HepG2 (cell line): ENCODE data around the gene WDR47. TPM values are rescaled to one million over a fixed set of nuclear protein-coding genes. Genes with fewer than 3 reads are reported as not detected.

Experiments
- CBX2 ChIP-seq, 2 experiments: fragments of 200-600 bp in 1 of 2; sonication (generic); formaldehyde crosslinking in 1 of 2; IDR thresholded peaks; 2 replicates each; pipeline versions ENCODE4 v1.7.0 to v1.8.1; 2018 to 2022; ENCODE audit warnings: low read depth in 2 of 2, low read length in 1 of 2, mild to moderate bottlenecking in 1 of 2, missing genetic modification reagents in 1 of 2
- JUN ChIP-seq: sonication (generic); formaldehyde crosslinking; IDR thresholded peaks from 2 replicates; pipeline ENCODE4 v1.4.0; 2020; ENCODE audit warnings: mild to moderate bottlenecking, missing genetic modification reagents
- KLF15 ChIP-seq: sonication (generic); formaldehyde crosslinking; IDR thresholded peaks from 2 replicates; pipeline ENCODE4 v1.8.1; 2023; ENCODE audit warnings: borderline replicate concordance, mild to moderate bottlenecking, inconsistent platforms, missing genetic modification reagents, mixed read lengths
- NFATC3 ChIP-seq: sonication (generic); formaldehyde crosslinking; IDR thresholded peaks from 2 replicates; pipeline ENCODE4 v1.5.1; 2020; ENCODE audit warnings: mild to moderate bottlenecking, missing genetic modification reagents
- SAFB2 ChIP-seq: sonication (generic); formaldehyde crosslinking; IDR thresholded peaks from 2 replicates; pipeline ENCODE4 v1.5.1; 2020; ENCODE audit warnings: missing genetic modification reagents, low read depth, mild to moderate bottlenecking, borderline replicate concordance
- SRSF1 ChIP-seq: fragments of 200-400 bp; formaldehyde crosslinking; optimal IDR thresholded peaks from 2 replicates; pipeline ENCODE3; 2017; ENCODE audit warnings: mild to moderate bottlenecking, low read depth, low read length, moderate library complexity
- TCF7L2 ChIP-seq: IDR thresholded peaks from 2 replicates; pipeline ENCODE4 v1.6.1; 2011; ENCODE audit warnings: mild to moderate bottlenecking, low read depth, low read length, moderate library complexity
- ZFP37 ChIP-seq: sonication (generic); formaldehyde crosslinking; IDR thresholded peaks from 2 replicates; pipeline ENCODE4 v1.4.0; 2020; ENCODE audit warnings: missing genetic modification reagents, borderline replicate concordance
- ZNF644 ChIP-seq: IDR thresholded peaks from 2 replicates; pipeline ENCODE4 v1.6.1; 2016; ENCODE audit warnings: low read depth
- polyA plus RNA-seq, 8 experiments: library from polyadenylated mRNA; depleted of rRNA in 3 of 8; stranded (reverse) in 7 of 8; unstranded in 1 of 8; fragments of >200 nt; fragmentation: Illumina TruSeq in 4 of 8; extraction: Trizol in 4 of 8; gene quantifications; 2 replicates each; pipeline versions ENCODE4 v1.2.1 to v1.2.3, GENCODE V29; 2011 to 2016; ENCODE audit warnings: low read depth in 4 of 8, missing spikeins in 1 of 8, mixed read lengths in 1 of 8; ENCODE audit not compliant: insufficient read depth in 1 of 8
- total RNA-seq, 5 experiments: library from RNA; depleted of rRNA; stranded (reverse); fragments of >200 nt; fragmentation: Illumina TruSeq; extraction: Trizol; gene quantifications; 2 replicates each; pipeline ENCODE4 v1.2.3, GENCODE V29; 2016; ENCODE audit warnings: low read depth in 1 of 5
- TF ChIP-seq, protein P1 (sequence below): sonication (generic); formaldehyde crosslinking; IDR thresholded peaks from 2 replicates; pipeline ENCODE4 v1.5.0; 2020; ENCODE audit warnings: mild to moderate bottlenecking, missing genetic modification reagents
- TF ChIP-seq, protein P2 (sequence below): sonication (generic); formaldehyde crosslinking; IDR thresholded peaks from 2 replicates; pipeline ENCODE4 v1.4.0; 2020; ENCODE audit warnings: mild to moderate bottlenecking, missing genetic modification reagents
- TF ChIP-seq, protein P3 (sequence below): fragments of 450-650 bp; IDR thresholded peaks from 2 replicates; pipeline ENCODE4 v1.6.1; 2017
- TF ChIP-seq, protein P4 (sequence below): sonication (generic); formaldehyde crosslinking; IDR thresholded peaks from 2 replicates; pipeline ENCODE4 v1.5.1; 2020; ENCODE audit warnings: mild to moderate bottlenecking, missing genetic modification reagents
- TF ChIP-seq, protein P5 (sequence below): sonication (generic); formaldehyde crosslinking; IDR thresholded peaks from 2 replicates; pipeline ENCODE4 v1.4.0; 2020; ENCODE audit warnings: low read depth, mild to moderate bottlenecking, missing genetic modification reagents
- TF ChIP-seq, protein P6 (sequence below): sonication (generic); formaldehyde crosslinking; IDR thresholded peaks from 2 replicates; pipeline ENCODE4 v1.5.1; 2020; ENCODE audit warnings: missing genetic modification reagents, mild to moderate bottlenecking, borderline replicate concordance

The WDR47 gene
- total and polyA plus RNA-seq, 2 of the 13 experiments (the other 11 are each of a cell fraction or from before 2014, with no cell fraction given) = 4.3 to 5.9 TPM

DNA sequence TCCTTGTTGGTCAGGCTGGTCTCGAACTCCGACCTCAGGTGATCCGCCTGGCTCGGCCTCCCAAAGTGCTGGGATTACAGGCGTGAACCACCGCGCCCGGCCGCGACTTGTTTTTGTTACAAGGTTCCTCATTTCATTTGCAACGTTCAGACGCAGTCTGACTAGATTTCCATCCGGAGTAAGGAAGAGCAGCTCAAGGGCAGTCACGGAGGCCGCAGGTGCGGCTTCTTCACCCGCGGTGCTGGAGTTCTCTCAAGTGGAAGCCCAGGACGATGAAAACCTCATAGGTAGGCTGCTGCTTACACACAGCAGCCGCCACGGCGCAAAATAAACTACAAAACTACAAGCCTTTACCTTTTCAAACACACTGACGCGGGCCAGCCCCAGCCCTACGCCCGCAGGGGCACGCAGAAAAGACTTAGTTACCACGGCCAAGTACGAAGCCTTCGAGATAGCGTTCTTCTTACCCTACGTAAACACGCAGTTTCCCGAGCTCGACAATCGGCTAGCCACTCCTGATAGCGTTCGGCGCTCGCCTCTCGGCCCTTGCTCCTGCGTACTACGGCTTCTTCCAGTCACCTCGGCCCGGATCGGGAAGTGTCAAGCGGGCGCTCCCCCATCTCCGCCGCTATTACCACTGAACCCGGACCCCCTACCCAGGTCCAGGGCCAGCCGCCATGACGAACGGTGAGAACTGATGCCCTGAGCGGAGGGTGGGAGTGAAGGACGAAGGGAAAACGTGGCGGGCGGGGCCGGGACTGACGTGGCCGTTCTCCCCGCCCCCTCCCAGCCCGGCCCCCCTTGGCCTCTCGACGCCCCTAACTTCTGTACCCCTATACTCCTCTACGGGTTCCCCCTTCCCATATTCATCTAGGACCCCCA lies 48.5 kb upstream of the WDR47 start, which contains the start of gene TMEM167B (continued):
- TF ChIP-seq CBX2 (IDR thresholded peaks at IDR 0.05; ENCODE audit: low read depth, low read length) (no peak), CBX2 (CRISPR knock-in tag; IDR thresholded peaks at IDR 0.05; ENCODE audit: low read depth) (no peak), SAFB2 (CRISPR knock-in tag) (peak; percentile 35; the same call in 1 of the 2 replicates), NFATC3 (CRISPR knock-in tag) (peak; percentile 85; the same call in 1 of the 2 replicates), ZNF644 (CRISPR knock-in tag) (peak; percentile 21; the same call in 1 of the 2 replicates), SRSF1 (no peak), ZFP37 (CRISPR knock-in tag) (no peak), KLF15 (CRISPR knock-in tag) (0 out of 2 replicates have a peak, but pooled peaks have one; percentile 56), TCF7L2 (no peak), JUN (CRISPR knock-in tag) (peak; percentile 73)
- TF ChIP-seq, protein P1, sequence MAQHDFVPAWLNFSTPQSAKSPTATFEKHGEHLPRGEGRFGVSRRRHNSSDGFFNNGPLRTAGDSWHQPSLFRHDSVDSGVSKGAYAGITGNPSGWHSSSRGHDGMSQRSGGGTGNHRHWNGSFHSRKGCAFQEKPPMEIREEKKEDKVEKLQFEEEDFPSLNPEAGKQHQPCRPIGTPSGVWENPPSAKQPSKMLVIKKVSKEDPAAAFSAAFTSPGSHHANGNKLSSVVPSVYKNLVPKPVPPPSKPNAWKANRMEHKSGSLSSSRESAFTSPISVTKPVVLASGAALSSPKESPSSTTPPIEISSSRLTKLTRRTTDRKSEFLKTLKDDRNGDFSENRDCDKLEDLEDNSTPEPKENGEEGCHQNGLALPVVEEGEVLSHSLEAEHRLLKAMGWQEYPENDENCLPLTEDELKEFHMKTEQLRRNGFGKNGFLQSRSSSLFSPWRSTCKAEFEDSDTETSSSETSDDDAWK (CRISPR knock-in tag) = no peak
- TF ChIP-seq, protein P2, sequence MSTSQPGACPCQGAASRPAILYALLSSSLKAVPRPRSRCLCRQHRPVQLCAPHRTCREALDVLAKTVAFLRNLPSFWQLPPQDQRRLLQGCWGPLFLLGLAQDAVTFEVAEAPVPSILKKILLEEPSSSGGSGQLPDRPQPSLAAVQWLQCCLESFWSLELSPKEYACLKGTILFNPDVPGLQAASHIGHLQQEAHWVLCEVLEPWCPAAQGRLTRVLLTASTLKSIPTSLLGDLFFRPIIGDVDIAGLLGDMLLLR (CRISPR knock-in tag) = peak; percentile 90
- TF ChIP-seq, protein P3, sequence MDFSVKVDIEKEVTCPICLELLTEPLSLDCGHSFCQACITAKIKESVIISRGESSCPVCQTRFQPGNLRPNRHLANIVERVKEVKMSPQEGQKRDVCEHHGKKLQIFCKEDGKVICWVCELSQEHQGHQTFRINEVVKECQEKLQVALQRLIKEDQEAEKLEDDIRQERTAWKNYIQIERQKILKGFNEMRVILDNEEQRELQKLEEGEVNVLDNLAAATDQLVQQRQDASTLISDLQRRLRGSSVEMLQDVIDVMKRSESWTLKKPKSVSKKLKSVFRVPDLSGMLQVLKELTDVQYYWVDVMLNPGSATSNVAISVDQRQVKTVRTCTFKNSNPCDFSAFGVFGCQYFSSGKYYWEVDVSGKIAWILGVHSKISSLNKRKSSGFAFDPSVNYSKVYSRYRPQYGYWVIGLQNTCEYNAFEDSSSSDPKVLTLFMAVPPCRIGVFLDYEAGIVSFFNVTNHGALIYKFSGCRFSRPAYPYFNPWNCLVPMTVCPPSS = no peak
- TF ChIP-seq, protein P4, sequence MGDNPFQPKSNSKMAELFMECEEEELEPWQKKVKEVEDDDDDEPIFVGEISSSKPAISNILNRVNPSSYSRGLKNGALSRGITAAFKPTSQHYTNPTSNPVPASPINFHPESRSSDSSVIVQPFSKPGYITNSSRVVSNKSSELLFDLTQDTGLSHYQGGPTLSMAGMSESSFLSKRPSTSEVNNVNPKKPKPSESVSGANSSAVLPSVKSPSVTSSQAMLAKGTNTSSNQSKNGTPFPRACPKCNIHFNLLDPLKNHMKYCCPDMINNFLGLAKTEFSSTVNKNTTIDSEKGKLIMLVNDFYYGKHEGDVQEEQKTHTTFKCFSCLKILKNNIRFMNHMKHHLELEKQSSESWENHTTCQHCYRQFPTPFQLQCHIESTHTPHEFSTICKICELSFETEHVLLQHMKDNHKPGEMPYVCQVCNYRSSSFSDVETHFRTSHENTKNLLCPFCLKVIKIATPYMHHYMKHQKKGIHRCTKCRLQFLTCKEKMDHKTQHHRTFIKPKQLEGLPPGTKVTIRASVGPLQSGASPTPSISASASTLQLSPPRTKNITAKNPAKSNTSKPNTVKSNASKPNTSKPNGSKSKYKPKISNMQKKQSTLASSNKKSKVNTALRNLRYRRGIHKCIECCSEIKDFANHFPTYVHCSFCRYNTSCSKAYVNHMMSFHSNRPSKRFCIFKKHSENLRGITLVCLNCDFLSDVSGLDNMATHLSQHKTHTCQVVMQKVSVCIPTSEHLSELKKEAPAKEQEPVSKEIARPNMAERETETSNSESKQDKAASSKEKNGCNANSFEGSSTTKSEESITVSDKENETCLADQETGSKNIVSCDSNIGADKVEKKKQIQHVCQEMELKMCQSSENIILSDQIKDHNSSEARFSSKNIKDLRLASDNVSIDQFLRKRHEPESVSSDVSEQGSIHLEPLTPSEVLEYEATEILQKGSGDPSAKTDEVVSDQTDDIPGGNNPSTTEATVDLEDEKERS (CRISPR knock-in tag) = no peak
- TF ChIP-seq, protein P5, sequence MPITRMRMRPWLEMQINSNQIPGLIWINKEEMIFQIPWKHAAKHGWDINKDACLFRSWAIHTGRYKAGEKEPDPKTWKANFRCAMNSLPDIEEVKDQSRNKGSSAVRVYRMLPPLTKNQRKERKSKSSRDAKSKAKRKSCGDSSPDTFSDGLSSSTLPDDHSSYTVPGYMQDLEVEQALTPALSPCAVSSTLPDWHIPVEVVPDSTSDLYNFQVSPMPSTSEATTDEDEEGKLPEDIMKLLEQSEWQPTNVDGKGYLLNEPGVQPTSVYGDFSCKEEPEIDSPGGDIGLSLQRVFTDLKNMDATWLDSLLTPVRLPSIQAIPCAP (CRISPR knock-in tag) = no peak
- TF ChIP-seq, protein P6, sequence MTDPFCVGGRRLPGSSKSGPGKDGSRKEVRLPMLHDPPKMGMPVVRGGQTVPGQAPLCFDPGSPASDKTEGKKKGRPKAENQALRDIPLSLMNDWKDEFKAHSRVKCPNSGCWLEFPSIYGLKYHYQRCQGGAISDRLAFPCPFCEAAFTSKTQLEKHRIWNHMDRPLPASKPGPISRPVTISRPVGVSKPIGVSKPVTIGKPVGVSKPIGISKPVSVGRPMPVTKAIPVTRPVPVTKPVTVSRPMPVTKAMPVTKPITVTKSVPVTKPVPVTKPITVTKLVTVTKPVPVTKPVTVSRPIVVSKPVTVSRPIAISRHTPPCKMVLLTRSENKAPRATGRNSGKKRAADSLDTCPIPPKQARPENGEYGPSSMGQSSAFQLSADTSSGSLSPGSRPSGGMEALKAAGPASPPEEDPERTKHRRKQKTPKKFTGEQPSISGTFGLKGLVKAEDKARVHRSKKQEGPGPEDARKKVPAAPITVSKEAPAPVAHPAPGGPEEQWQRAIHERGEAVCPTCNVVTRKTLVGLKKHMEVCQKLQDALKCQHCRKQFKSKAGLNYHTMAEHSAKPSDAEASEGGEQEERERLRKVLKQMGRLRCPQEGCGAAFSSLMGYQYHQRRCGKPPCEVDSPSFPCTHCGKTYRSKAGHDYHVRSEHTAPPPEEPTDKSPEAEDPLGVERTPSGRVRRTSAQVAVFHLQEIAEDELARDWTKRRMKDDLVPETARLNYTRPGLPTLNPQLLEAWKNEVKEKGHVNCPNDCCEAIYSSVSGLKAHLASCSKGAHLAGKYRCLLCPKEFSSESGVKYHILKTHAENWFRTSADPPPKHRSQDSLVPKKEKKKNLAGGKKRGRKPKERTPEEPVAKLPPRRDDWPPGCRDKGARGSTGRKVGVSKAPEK = no peak
